Epithelial cell of esophagus (primary cell): ENCODE data around the gene PRPF38B.
A peak's percentile ranks its signal among the peaks of the same experiment; 100 is the strongest.

Experiments used
- DNase-seq: peaks from one replicate; pipeline ENCODE4 v3.0.0; 2010; ENCODE audit warnings: low read depth
- H3K4me3 ChIP-seq: 2 replicates; pipeline ENCODE4 v1.5.1; 2011; ENCODE audit warnings: mild to moderate bottlenecking, low read length, control low read depth
- CTCF ChIP-seq: IDR thresholded peaks from 2 replicates; pipeline ENCODE4 v1.5.1; 2011; ENCODE audit warnings: low read depth, mild to moderate bottlenecking, low read length, control low read depth, inconsistent platforms; ENCODE audit not compliant: insufficient read depth; ENCODE audit errors: missing control alignments

The PRPF38B gene

GRCh38 chr1:108719656-108720435, 27.7 kb downstream of the PRPF38B start:
- no peak for TF ChIP-seq CTCF
- H3K4me3 ChIP-seq: no peak overlapping the region
- peak; percentile 90 for DNase-seq

GRCh38 chr1:108722292-108722691, 30.2 kb downstream of the PRPF38B start:
- H3K4me3 ChIP-seq: no peak overlapping the region
- TF ChIP-seq CTCF: no peak
- no peak for DNase-seq

- no peak for TF ChIP-seq CTCF
- no peak for DNase-seq
- H3K4me3 ChIP-seq: no peak overlapping the region
Measured at GRCh38 chr1:108725906-108726305, 33.8 kb downstream of the PRPF38B start.

- no peak for TF ChIP-seq CTCF
- no peak overlapping the region for H3K4me3 ChIP-seq
- DNase-seq: no peak
Measured at GRCh38 chr1:108728327-108728923, 36.3 kb downstream of the PRPF38B start.

- DNase-seq: no peak
- no peak for TF ChIP-seq CTCF
- no peak overlapping the region for H3K4me3 ChIP-seq
Measured at GRCh38 chr1:108729481-108729880, 37.4 kb downstream of the PRPF38B start.

GRCh38 chr1:108732398-108732797, 40.3 kb downstream of the PRPF38B start:
- H3K4me3 ChIP-seq: no peak overlapping the region
- peak; percentile 52 for DNase-seq
- no peak for TF ChIP-seq CTCF
